SH-SY5Y (cell line): ENCODE measurements around the gene COX8A.

Experiments used
- GATA2 ChIP-seq: IDR thresholded peaks from 2 replicates; pipeline ENCODE4 v1.6.1; 2011; ENCODE audit warnings: mild to moderate bottlenecking, low read depth, low read length
- GATA3 ChIP-seq: IDR thresholded peaks from 2 replicates; pipeline ENCODE4 v1.6.1; 2011; ENCODE audit warnings: low read depth, mild to moderate bottlenecking, low read length, moderate library complexity

- TF ChIP-seq GATA2 (no peak), GATA3 (no peak)
Observed at GRCh38 chr11:64015510-64015909, 41.1 kb downstream of the COX8A start.
